ENCODE results near the gene ANK2.

ANK2 gene

DNA sequence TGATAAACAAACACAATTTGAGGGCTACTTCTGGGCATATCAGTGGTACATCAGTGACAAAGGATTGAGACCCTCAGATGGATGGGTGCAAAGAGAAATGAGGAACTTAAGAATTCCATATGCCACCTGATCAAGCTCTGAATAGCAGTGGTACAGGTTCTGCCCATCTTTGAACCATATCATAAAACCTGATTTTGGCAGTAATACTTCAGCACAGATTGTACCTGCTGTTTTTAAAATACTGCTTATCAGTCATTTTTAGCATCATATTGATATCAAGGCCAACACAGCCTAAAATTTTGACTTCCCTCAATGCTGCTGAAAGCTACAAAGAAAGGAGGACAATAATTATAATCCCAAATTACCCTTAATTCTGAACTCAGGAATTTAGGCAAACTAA, 41.5 kb downstream of the ANK2 start:
- DNase-seq (ENCODE audit: low read depth in 2 of 3, low spot score in 2 of 3), result no peak

DNA sequence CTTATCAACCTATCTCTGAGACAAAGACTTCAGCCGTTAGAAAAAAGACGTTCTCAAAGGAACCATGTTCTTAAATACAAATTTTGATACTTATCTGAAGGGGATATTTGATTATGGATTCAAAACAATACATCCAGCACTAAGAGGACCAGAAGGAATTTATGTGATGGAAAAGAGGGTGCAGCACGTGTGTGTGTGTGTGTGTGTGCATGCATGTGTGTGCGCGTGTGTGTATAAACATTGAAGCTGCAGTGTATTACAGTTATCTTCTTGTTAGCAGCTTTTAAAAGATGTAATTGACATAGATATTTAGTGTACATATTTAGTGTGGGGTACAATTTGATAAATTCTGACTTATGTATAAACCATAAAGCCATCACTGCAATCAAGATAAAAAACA, 44.9 kb downstream of the ANK2 start:
- DNase-seq (ENCODE audit: low read depth in 2 of 3, low spot score in 2 of 3), result no peak

DNA sequence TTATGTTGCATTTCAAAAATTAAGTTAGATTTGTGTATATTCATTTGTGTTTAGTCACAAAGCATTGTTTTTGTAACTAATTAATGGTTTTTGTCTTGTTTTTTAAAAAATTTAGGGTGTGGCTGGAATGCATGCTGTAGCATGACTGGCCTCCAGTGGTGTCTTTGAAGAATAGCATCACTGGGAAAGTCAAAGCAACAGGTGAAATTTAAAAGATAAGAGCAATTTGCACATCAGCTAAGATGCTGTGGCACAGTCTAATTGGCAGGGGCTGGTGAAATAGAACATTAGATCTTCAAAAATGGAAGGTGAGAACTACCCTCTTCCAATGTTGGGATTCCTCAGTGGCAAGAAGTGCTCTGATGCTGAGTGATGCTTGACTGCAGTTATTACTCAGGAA, 45.3 kb downstream of the ANK2 start:
- DNase-seq (ENCODE audit: low read depth in 2 of 3, low spot score in 2 of 3), result no peak

DNA sequence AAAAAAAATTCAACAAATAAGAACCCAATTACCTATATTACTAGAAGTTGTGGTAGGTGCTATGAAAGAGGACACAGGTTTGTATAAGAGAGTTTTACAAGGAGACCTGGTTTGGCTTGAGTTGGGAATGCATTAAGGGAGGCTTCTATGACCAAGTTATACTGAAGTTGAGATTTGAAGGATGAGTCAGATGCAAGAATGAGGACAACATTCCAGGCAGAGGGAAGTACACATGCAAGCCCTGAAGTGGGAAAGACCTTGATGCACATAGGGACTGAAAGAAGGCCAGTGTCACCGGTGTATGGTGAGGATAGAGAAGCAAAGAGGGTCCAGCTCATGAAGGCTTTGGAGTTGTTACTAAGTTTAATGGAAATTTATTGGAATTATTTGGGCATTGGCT, 52.2 kb downstream of the ANK2 start:
- DNase-seq (ENCODE audit: low read depth in 2 of 3, low spot score in 2 of 3), result no peak

DNA sequence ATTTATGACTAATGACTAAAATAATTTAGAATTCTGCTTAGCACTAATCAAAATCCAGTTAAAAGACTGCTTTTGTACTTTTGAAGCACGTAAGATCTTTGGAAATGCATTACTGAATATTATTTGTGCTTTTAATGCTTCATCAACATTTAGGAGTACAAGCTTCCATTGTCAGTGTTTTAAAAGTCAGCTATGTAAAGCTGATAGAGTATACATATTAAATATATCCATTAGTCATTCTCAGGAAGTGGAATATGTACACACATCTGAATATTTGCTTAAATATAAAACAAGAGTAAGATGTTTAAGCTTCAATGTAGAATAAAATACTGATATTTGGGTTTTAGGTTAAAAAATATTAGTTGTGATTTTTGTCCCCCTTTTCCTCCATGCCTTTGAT, 54.1 kb downstream of the ANK2 start:
- DNase-seq (ENCODE audit: low read depth in 2 of 3, low spot score in 2 of 3), result no peak

DNA sequence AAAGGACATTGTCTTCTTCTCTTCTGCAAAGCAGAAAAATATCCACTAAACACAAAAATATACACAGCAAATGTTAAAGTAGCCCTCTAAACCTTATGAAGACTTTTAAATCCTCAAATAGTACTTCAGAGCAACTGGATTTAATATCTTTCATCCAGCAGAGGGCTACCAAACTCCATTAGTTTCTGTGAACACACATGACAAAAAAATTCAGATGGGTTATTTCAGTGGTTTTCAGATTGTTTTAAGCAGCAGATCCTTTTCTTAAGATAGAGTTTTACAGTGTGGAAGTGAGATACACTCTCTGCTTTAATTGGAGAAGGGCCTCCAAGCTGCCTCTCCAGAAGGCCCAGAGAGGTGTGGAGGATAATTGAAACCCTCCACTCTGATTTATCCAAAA, 56.7 kb downstream of the ANK2 start:
- no peak for DNase-seq (ENCODE audit: low read depth in 2 of 3, low spot score in 2 of 3)

DNA sequence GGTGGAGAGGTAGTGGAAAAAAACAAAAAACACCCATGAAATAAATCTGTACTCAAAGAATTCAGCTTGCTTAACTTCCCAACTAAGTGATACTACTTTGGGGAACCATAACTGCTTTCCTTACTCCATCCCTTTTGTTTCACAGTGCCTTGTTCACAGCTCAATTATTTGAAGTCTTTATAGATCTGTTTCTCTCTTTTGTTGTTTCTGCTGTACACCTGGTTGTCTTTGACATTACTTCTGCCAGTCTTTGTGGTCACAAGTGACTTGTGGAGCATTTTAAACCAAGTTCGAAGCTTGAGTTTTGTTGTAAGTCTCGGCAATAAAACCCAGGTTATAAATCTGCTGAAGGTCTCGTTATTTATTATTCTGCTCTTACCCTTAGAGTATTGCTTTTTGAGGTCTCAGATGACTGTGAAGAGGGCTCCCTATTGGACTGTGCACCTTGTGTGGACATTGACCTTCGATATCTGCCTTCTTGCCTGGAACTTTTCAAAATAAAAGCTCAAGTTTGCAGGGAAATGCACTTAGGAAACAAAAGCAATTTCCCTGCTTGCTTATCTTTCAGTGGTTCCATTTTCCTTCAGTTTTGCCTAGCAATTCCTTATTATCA, 59.8 kb downstream of the ANK2 start:
- no peak for DNase-seq (ENCODE audit: low read depth in 2 of 3, low spot score in 2 of 3)

DNA sequence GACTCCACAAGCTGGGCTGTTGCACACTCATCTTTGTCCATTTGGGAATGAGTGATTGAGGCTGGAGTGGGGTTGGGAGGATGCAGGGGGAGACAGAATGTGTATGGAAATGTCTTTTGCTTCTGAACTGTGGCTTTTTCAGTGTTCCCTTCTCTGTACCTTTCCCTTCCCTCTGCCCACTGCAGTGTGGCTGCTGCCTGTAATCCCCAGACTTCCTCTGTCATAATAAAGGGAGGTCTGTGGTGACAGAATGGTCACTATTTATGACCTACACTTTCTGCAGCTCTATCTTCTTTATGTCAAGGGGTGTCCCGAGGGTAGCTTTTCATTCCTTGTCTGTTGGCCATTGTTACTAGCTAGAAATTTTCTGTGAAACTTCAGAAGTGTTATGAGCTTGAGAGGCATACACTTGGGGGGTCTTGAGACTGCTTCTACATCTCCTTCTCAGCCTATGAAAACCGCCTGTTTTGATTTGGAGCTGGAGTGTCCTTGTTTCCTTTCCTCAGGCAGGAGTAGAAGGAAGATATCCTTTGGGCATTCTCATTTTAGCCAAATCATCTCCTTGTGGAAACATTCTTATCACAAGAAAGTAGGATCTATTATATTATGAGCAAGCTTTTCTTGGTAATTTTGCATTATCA, 63.0 kb downstream of the ANK2 start:
- no peak for DNase-seq (ENCODE audit: low read depth in 2 of 3, low spot score in 2 of 3)

DNA sequence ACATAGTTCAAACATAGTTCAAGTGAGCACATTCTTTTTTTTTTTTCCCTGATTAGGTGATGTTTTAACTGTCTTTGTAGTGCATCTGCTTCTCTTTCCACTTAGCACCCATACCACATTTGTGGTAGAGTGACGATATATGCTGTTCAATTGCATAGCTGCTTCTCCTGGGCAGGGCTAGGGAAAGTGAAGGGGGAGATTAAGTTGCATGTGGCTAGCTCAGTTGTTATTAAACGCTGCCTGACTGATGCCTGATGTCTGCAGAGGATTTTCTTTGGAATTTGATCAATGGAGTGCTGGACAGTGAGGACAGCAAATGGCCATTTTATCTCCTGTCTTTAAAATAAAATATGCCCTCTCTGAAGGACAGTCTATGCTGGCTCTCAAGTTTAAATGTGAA, 63.7 kb downstream of the ANK2 start:
- no peak for DNase-seq (ENCODE audit: low read depth in 2 of 3, low spot score in 2 of 3)

DNA sequence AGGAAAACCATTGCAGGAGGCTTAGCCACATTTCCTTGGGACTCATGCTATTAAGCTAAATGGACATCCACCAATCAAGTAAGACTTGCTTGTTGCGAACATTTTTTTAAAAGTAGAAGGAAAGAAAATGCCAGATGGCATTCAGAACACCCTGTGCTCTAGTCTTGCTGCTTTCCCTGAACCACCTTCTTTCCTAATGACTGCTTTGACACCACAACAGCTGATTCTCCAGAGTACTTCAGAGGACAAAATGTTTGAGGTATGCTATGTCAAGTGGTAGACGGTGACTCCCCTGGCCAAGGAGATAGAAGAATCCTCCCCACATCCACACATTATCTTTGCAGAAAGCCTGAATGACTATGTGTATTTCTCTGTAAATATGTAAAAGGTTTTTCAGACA, 65.4 kb downstream of the ANK2 start:
- no peak for DNase-seq (ENCODE audit: low read depth in 2 of 3, low spot score in 2 of 3)

DNA sequence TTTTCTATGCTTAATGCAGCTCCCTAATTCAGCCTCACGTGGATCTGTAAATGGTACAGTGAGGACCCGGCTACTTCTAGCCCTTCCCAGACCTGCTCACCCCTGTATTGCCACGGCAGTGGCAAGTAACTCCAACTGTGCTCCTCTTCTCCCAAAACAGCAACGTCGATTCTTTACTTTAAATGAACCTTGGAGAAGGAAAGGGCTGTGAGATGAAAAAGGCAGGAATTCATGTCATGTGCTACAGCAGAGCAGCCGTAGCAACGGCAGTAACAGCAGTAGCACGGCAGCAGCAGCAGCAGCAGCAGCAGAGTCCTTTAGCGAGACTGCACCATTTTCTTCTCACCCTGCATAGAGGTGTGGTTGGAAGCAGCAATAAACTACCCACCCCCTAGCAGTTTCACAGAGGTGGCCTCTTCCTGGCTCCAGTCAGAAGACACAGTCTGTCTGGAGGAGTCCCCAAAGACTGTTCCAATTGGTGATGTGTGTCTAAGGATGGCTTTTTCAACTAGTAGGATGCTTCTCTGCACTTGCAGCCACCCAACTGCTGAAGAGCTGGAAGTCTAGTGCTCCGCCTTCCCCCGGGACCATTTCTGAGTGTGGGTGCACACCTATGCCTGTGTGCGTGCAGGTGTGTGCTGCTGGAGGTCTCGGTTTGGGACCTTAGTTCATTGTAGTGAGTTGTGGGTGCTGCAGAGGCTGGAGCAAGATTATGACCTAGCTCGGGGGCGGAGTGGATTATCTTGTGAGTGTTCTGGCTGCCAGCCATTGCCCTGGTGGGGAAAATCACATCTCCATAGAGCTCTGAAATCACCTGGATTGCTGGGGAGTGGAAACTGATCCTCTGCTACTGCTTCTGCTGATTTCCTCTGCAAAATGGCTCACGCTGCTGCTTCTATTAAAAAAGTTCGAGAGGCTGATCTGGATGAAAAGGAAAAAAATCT, 67.2 kb downstream of the ANK2 start:
- no peak for DNase-seq (ENCODE audit: low read depth in 2 of 3, low spot score in 2 of 3)

DNA sequence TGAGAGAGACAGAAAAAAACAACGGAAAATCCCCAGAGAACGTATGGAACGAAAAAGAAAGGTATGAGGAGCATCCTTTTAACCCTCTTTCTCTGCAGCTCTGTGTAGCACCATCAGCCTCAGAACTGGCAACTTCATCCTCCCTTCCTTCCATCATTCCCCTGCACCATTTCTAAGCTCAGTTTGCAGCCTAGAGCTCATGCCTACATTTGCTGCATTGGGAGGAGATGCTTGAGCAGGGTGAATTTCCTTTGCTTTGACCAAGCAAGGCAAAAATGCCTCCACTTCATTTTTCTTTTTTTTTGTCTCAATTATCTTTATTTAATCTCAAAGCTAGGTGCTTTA, 67.9 kb downstream of the ANK2 start:
- no peak for DNase-seq (ENCODE audit: low read depth in 2 of 3, low spot score in 2 of 3)

DNA sequence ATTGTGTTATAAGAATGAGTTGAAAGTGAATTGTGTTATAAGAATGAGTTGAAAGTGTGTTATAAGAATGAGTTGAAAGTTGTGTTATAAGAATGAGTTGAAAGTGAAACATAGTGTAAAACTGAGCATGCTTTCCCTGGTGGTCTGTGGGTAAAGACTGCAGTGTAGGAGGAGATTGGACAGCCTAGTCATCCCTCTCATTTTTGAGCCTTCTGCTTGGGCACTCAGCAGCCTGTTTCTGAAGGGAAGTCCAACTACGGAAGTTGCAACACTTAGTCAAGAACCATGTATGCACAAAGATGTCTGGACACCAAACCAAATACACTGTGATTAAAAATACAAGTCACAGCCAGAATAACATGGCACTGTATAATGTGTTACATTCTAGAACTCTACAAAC, 72.6 kb downstream of the ANK2 start:
- DNase-seq (ENCODE audit: low read depth in 2 of 3, low spot score in 2 of 3), result no peak

DNA sequence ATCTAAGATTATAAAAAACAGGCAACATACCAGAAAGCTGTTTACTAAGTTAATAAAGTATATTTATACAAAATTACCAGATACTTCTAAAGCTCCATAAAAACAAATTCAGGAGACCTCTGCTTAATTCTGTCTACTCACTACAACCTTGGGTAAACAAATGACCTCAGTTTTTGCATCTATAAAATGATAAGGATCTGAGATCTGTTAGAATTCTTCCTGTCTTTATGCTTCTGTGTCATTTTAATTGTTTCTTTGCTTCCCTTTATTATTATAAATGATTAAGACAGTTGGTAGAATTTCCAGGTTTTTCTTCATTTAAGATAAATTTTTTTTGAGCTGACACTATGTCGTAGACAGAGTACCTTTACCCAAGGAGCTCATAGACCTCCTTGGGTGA, 76.0 kb downstream of the ANK2 start:
- no peak for DNase-seq (ENCODE audit: low read depth in 2 of 3, low spot score in 2 of 3)

DNA sequence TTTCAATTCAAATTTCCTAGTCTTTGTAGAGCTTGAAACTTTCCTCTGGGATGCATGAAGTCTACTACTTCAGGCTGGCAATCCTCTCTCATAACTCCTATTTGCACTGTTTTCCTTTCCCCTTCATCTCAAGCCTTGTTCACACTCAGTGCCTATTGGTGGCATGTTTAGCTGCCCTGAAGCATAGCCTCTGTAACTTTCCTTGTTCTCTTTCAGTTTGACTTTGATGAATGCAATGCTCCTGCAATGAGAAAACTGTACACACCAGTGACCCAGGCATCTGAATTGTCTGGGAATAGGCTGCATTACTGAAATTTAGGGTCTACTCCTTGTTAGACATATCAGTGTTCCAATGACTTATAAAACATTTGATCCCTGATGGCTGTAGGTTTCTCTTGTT, 81.7 kb downstream of the ANK2 start:
- DNase-seq (ENCODE audit: low read depth in 2 of 3, low spot score in 2 of 3), result no peak

DNA sequence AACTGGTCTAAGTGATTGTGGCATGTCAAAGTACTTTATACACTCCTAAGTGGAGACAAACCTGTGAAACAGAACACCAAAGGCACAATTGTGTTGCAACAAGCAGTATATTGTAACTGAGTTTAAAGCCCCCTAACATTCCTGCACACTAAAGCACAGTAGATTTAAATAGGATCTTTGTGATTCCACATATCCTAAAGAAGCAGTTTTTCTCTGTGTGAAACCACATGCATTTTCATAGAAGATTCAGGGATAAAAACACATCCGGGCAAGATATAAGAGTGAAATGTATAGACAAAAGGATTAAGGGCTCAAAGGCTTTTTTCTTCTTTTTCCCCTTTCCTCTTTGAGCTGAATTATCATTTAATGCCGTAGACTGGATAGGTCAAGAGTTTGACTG, 82.2 kb downstream of the ANK2 start:
- no peak for DNase-seq (ENCODE audit: low read depth in 2 of 3, low spot score in 2 of 3)

DNA sequence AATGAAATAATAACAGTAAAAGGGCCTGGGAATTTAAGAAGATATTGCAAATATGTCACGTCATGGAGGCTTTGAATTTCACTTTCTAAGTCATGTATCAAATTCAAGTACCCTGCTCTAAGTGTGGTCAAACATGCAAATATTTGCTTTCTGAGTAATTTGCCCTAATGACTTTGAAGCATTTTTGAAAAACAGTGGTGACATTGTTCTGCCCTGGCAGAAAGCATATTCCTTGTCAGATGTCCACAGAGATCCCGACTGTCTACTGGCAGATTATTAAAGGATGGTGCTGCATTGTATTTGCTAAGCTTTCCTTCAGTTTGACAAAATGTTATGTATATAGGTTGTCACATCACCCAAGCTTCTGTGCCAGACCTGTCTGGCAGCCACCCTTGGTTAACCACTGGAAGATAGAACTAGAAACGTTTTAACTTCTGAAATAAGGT, 92.5 kb downstream of the ANK2 start:
- DNase-seq (ENCODE audit: low read depth in 2 of 3, low spot score in 2 of 3), result no peak

DNA sequence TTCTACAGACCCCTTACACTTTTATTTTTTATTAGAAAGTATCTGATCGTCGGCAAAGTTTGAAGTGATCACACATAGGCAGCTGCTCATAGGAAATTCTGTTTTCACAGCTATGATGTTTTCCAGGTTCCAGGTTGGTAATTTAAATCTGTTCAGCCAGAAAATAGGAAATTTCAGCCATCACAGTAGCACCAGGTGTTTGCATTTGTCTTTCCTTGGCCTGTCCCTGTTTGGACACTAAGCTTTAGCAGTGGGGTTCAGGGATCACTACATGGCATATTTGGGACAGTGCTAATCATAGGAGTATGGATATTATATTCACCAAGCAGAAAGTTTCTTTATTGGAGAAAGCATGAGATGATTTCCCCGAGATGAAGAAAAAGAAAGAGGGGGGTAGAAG, 92.9 kb downstream of the ANK2 start:
- no peak for DNase-seq (ENCODE audit: low read depth in 2 of 3, low spot score in 2 of 3)

DNA sequence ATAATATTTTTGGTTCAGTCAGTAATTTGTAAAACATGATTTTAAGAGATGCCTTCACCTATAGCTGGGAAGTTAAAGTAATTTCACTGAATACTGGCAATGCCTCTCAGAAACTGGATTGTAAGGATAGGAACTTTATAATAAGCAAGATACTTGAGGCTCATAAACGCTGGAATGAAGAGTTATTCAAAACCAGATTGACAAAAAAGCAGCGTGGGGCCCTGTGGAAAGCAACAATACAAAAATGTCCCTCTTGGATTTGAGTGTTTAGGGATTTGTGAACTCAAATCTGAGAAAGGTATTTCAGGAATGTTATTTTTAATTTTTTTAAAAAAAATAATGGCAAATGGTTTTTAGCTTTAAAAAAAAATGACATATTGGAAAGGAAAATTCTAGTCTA, 94.6 kb downstream of the ANK2 start:
- DNase-seq (ENCODE audit: low read depth in 2 of 3, low spot score in 2 of 3), result no peak

DNA sequence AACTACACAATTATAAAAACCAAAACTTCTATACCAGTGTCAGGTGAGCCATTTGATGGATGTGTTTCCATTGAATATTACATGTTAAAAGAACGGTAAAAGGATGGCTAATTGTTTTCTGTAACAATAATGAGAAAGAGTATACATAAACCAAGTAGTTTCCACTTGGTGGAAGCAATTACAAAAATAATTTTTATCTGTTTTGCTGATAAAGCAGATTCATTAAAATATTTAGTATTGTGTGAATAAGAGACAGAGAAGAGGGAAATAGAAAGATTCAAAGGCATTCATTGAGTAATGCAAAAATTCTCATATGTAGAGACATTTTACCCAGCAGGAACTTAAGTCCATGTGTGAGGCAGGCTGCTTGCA, 95.7 kb downstream of the ANK2 start:
- DNase-seq (ENCODE audit: low read depth in 2 of 3, low spot score in 2 of 3), result no peak

DNA sequence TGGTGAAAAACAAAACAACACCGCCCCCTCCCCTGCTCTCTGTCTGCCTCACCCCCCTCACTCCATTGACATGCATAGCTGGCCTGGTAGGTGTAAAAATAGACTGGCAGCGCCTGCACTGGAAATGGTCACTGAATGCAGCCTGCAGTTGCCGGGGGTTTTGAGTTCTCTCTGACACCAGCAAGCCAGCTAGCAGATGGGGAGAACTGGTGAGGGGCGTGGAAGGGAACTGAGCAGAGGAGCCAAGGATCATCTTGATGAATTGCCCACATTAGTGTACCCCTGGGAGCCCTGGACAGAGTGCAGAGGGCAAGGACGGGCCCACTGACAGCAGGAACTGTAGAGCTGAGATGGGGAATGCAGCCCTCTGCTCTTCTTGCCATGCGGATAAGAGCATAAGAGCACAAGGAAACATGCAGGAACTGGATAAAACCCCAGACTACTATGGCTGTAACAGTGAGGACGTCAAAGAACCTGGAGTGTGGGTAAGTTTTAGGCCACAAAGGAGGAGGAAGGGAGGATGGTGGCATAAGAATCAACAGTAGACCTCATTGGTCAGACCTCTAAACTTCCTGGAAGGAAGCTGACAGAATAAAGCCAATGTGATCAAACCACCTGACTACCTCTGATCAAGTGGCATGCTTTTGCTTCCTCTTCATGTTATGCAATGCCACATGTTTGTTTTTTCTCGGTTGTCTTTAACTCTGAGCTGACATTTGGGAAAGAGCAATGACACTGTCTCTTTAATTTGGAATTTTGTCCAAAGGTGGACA, 96.3 kb downstream of the ANK2 start:
- no peak for DNase-seq (ENCODE audit: low read depth in 2 of 3, low spot score in 2 of 3)

DNA sequence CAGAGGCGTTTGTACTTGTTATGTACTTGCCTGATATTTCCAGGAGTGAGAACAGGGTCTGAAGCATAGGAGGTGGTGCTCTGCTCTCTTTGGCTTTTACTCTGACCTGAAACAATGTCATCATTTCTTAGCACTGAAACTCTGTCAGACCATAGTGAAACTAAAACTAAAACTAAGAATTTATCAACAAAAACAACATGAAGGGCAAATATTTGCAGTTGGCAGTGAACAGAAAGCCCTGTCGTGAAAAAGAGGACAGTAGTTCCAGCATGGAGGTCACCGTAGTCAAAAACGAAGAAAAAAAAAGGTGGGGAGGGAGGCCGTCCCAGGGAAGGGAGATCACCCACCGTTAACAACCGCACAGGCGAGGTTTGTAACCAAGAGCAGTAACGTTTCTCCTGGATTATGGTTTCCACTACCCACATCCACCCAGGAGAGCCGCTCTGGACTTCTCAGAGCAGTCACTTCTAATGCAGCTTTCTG, 97.5 kb downstream of the ANK2 start:
- no peak for DNase-seq (ENCODE audit: low read depth in 2 of 3, low spot score in 2 of 3)

Measured in activated CD8-positive, alpha-beta memory T cell treated with anti-CD3 and anti-CD28 coated beads for 48 hours (primary cell).